NCI-H1105 (cell line): ENCODE results near the gene HYCC1.
"Not testable (repeated sequence)": the region's sequence is repeated elsewhere in the genome, so short reads cannot be mapped to it uniquely, and the experiment has no call there.

Source experiments
- DNase-seq: peaks from one replicate; lab custom pipeline; 2025; lab: John Stamatoyannopoulos, UW

The HYCC1 gene

DNA sequence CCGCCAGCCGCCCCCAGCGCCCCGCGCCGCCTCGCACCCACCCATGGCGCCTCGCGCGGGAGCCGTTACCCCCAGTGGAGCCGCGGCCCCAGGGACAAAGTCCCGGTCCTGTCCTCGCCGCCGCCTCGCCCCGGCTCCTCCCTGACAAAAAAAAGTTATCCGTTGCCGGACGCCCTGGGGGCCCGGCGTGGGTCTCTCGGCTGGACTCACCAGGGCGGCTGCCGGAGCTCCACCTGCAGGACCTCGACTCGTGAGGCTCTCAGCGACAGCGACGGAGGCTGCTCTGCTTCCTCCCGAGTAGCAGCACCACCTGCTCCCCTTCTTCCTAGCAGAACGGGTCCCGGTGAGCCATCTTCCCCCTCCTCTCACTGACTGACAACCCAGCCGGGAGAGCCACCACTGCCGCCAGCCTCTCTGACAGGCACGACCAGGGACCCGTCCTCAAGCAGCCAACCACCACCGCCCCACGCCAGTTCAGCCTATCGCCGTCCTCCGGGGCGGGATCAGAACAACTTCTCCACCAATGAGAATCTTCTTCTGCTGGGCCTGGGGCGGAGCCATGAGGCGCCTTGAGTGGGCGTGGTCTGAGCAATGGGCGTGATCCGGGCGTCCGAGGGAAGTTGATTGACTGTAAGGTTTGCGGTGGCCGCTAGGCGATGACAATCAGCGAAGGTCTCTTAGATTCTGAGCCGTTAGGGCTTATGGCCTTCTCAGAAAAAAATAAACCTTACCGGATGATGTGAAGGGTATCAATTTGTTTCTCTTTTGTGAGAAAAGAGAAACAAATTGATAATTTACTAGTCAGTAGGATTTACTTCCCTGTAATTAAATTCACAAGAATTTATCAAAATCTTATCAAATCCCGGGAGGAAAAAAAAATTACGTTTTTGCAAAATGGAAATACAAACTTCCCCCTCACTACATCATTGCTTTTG lies at the start of gene HYCC1:
HYCC1 (minus strand) TSS at position 416 of the 935 bp plus-strand sequence. CDS start 23,019 bp downstream, outside the sequence.
- peak; percentile 99 for DNase-seq

DNA sequence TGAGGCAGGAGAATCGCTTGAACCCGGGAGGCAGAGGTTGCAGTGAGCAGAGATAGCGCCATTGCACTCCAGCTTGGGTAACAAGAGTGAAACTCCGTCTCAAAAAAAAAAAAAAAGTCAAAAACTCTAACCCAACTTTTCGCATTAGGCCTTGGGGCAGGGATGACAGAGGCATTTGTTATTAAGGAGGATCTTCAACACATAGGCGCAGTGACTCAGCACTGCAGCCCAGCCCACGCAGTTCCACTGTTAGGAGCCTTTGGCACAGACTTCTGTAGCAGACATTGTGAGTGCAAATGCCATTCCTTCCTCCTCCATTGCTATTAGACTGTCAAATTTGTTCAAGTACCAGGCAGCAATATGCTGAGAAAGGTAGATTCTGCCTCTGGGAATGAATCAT lies 48.5 kb upstream of the HYCC1 start:
- no peak for DNase-seq

DNA sequence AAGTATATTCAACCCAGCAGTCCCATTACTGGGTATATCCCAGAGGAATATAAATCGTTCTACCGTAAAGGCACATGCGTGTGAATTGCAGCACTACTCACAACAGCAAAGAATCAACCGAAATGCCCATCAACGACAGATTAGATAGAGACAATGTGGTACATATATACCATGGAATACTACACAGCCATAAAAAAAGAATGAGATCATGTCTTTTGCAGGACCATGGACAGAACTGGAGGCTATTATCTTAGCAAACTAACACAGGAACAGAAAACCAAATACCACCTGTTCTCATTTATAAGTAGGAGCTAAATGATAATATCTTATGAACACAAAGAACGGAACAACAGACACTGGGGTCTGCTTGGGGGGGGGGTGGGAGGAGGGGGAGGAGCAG lies 47.4 kb upstream of the HYCC1 start:
- no peak for DNase-seq

DNA sequence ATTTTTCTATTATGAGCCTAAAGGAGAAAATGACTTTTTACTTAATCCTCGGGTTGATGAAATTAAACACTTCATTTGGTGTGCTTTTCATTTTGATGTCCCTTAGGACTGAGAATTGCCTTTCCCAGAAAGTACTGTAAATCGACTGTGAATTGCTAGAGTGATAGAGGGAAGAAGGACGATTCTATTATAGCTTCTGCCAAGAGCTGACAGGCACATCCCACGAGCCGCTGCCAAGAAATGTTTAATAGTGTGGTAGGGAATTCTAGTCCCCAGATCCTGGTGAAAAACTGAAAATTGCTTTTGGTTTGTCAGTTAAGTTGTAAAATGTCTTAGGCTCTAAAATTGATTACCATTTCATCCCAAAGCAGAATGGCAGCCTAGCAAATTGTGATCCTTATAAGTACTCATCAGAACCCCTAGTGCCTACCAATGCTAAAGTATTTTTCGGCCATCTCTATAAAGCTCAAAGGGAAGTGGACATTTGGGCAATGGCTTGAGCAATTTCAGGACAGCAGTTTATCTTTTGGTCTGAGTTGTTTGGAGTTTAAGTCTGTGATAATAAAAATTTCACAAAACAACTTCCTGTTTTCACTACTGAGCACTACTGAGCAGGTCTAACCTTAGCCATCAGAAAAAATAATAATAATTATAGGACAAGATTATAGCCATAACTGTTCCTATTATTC lies 44.6 kb upstream of the HYCC1 start:
- no peak for DNase-seq

DNA sequence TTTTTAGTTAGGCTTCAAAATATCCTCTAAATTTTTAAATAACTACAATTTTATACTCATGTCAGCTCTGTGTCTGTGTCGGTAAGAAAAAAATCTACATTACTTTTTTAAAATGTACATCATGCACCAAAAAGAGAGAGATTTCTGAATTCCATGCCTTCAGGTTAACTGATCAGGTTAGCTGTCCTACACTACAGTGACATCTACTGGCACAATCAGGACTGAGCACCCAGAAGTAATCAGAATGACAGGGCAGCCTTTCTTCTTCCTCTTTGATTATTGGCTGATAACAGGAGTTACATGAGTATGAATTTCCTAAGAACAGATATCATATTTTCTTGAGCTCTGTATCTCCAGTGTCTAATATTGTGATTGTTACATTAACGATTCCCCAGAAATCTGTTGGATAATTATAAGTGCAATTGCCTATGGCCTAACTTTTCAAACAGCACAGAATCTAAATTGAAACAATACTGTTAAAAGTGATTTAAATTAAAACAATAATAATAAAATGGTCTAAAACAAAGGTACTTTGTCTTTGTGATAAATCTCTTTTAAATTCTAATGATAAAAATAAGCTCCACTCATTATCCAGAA lies 41.8 kb upstream of the HYCC1 start:
- peak; percentile 48 for DNase-seq

DNA sequence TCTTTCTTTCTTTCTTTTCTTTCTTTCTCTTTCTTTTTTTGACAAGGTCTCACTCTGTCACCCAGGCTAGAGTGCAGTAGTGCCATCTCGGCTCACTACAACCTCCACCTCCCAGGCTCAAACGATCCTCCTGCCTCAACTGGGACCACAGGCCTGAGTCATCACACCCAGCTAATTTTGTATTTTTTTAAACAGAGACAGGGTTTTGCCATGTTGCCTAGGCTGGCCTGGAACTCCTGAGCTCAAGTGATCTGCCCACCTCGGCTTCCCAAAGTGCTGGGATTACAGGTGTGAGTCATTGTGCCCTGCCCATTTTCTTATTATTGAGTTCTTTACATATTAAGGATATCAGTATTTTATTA lies 37.2 kb upstream of the HYCC1 start:
- not testable (repeated sequence) for DNase-seq

DNA sequence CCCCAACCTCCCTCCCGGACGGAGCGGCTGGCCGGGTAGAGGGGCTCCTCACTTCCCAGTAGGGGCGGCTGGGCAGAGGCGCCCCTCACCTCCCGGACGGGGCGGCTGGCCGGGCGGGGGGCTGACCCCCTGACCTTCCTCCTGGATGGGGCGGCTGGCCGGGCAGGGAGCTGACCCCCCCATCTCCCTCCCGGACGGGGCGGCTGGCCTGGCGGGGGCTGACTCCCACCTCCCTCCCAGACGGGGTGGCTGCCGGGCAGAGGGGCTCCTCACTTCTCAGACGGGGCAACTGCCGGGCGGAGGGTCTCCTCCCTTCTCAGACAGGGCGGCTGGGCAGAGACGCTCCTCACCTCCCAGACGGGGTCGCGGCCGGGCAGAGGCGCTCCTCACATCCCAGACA lies 32.4 kb upstream of the HYCC1 start:
- not testable (repeated sequence) for DNase-seq

DNA sequence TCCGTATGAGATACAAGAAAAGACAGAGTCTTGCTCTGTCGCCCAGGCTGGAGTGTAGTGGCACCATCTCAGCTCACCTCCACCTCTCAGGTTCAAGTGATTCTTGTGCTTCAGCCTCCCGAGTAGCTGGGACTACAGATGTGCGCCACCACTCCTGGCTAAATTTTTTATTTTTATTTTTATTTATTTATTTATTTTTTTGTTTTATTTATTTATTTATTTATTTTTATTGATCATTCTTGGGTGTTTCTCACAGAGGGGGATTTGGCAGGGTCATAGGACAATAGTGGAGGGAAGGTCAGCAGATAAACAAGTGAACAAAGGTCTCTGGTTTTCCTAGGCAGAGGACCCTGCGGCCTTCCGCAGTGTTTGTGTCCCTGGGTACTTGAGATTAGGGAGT lies 31.2 kb upstream of the HYCC1 start:
- DNase-seq: not testable (repeated sequence)

DNA sequence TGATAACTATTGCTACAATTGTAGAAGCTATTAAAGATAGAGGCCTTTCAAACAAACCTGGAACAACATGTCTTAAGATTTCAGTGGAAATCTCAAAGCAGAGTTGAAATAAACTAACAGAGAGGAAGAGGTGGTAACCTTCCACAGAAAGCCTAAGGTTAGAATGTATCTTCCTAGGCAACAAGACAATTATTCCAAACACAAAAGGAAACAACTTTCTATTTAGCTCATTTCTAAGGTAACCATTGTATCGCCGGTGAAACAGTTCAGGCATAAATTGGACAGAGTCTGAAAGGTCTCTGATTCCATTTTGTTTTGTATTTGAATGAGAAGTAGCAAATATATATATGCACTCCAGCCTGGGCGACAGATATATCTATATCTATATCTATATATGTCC lies 30.7 kb upstream of the HYCC1 start:
- DNase-seq: no peak

DNA sequence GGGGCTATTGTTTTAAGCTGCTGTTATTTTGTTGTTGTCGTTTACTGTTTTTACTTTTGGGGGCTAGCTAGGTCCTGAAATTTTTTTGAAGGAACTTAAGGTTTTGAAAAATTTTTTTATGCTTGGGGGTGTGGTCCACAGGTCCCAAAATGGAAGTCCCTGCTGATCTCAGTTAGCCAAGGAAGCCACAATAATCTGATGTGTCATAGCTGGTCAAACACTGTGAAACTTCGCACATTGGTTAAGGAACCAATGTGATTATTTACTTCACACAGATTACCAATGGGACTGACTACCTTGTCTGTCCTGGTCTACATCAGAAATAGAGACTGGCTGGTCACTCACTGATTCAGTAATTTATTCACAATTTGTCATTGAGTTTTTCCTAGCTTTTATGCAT lies 29.5 kb upstream of the HYCC1 start:
- DNase-seq: no peak

DNA sequence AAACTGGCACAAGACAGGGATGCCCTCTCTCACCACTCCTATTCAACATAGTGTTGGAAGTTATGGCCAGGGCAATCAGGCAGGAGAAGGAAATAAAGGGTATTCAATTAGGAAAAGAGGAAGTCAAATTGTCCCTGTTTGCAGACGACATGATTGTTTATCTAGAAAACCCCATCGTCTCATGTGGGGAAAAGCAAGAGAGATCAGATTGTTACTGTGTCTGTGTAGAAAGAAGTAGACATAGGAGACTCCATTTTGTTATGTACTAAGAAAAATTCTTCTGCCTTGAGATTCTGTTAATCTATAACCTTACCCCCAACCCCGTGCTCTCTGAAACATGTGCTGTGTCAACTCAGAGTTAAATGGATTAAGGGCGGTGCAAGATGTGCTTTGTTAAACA lies 25.7 kb upstream of the HYCC1 start:
- DNase-seq: not testable (repeated sequence)

DNA sequence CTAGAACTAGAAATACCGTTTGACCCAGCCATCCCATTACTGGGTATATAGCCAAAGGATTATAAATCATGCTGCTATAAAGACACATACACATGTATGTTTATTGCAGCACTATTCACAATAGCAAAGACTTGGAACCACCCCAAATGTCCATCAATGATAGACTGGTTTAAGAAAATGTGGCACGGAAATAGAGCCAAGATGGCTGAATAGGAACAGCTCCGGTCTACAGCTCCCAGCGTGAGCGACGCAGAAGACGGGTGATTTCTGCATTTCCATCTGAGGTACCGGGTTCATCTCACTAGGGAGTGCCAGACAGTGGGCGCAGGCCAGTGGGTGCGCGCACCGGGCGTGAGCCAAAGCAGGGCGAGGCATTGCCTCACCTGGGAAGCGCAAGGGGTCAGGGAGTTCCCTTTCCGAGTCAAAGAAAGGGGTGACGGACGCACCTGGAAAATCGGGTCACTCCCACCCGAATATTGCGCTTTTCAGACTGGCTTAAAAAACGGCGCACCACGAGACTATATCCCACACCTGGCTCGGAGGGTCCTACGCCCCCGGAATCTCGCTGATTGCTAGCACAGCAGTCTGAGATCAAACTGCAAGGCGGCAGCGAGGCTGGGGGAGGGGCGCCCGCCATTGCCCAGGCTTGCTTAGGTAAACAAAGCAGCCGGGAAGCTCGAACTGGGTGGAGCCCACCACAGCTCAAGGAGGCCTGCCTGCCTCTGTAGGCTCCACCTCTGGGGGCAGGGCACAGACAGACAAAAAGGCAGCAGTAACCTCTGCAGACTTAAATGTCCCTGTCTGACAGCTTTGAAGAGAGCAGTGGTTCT lies 21.8 kb upstream of the HYCC1 start:
- not testable (repeated sequence) for DNase-seq

DNA sequence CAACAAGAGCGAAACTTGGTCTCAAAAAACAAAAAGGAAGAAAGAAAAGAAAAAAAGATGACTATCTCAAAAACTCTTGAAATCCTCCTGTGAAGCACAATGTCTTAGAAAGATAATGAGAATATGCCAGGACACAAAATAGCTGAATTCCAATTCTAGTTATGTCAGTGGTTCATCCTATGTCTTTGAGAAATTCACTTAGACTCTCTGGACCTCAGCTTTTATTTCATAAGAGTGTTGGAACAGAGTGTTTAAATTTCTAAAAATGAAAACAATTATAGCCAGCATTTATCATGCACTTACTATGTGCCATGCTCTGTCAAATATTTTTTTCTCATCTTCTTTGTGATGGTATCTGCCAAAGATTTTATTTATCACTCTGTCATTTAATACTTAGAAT lies 13.3 kb upstream of the HYCC1 start:
- DNase-seq: no peak

DNA sequence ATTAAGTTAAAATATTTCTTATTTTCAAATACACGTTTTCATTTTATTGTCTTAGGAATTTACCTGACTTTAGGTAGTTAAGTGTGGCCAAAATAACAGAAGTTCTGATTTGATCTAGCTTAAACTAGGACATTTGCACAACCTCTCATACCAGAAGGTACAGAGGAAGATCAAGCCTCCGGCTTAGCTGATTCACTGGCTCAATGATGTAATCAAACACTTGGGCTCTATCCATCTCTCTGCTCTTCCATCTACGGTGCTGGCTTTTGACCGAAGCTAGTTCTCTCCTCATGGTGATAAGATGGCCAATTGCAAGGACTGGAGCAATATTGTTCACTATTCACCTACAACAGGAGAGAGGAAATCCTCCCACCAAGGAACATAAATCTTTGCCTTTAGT lies 12.2 kb upstream of the HYCC1 start:
- DNase-seq: no peak

DNA sequence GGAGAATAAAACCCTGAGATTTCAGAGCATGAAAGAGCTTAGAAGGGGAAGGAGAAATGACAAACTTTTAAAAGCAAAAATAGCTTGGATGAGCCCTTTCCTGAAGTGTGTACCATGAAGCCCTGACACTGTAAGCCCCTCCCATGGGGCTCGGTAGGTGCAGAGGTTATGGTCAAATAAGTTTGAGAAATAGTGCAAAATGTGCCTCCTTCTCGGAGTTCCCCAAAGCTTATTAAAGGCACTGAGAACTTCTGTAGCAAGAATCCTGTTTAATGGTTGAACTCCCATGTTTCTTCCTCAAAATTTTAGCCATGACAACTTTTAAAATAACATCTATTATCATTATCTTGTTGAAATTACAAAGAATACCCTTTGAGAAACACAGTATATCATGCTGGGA lies 10.5 kb upstream of the HYCC1 start:
- no peak for DNase-seq

DNA sequence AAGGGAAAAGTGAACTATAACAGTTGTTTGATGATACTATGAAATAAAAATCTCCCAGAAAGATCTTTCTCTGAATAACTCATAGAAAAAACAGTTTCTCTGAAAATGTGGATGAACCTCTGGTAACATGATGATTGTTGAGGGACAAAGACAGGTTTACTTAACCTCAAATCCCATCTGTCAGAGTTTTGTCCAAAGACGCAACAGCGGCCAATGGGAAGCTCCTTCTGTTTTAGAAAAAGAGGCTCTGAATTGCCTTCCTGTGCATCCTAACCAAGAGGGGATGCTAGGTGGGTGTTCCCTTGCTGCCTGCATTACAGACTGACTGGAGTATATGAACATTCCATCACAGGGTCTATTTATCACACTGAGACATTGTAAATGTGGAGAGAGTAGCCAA lies 8.9 kb upstream of the HYCC1 start:
- DNase-seq: no peak

DNA sequence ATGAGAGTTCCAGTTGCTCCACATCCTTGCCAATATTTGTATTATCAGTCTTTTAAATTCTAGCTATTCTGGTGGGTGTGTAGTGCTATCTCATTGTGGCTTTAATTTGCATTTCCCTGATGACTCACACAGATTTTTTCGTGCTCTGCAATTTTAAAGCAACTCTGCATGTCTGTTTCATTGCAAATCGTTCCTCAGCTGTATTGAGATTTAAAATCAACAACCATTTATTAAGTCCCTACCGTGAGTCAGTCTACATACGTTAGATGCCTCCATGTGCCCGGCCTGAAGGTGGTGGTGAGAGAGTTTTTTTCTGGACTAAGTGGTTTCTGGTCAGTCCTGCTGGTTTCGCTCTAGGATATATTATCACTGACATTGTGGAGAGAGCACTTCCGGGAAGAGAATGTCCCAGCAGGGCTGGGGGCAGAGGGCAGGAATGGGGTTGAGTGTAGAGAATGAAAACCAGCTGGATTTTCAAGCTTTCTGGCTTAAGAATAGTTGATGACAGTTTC lies 8.4 kb upstream of the HYCC1 start:
- no peak for DNase-seq

DNA sequence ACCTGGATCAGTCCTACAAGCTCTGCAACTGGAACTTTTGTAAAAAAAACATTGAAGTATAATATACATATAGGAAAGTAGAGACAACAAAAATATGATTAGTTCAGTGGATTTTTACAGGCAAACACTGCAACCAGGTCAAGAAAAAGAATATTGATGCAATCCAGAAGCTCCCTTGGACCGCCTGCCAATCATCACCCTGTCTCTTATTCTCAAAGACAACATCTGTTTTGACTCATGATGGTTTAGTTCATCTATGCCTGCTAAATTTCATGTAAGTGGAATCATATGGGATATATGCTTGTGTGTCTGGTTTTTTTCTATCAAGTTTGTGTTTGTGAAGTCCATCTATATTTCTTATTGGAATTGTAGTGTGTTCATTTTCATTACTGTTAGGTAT lies 7.7 kb upstream of the HYCC1 start:
- DNase-seq: no peak

DNA sequence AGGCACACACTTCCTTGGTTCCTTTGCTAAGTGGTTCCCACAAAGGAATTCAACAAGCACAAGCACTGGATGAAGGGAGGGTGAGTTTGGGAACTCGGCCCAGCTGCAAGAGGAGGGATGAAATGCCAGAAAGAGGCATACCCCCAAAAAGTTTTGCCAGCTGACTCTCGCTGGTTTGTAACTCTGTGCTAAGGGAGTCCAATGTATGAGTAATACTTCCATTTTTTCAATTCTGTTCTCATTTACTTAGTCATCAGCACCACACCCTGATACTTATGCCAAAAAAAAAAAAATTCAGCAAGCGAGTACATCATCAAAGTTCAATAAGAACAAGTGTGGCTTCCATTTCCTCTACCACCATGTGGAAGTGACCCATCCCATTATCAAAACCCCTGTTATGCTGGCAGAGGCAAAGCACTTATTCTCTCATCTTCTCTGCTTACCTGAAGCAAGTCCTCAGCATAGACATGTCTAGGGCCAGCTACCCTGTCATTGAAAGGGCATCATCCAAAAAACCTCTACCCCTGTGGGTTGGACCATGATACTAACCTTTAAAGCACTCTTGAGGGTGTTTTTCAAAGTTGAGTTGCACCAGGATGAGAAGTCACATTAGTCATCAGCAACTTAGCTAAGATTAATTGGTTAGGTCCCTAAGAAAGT lies 6.9 kb upstream of the HYCC1 start:
- no peak for DNase-seq

DNA sequence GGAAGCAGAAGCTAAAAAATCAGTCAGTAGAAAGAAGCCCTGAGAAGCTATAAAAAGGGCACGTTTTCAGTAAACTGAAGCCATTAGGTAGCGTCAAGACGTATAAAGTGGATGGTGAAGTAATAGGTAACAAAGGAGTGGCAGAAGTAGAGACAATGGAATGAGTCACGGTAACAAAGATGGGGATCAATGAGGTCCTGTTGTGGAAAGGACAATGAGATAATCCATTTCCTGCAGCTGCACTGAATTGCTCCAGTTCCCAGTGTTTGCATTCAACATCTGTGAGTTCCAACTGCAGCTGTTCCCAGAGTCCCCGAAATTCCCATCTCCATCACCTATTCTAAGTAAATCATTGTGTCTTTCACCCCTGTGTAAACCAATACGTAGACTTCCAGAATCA lies 4.8 kb upstream of the HYCC1 start:
- DNase-seq: no peak

DNA sequence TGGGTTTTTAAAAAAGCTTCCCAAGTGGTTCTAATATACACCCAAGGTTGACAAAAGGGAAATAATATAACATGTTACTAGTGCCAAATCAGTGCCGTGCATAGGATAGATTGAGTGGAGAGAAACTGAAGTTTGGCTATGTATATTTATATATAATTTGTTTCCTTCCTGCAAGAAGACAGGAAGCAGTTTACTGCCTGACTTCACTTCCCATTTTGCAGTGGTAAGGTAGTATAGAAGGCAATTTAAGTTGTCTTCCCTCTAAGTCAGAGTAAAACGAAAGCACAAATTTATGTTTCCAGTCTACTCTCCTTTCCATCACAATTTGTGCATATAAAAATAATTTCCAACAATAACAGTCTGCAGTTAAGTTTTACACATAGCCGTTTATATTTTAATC lies 3.4 kb upstream of the HYCC1 start:
- DNase-seq: no peak
